GM21529 (cell line): ENCODE measurements around the gene YJU2.
"Not testable (repeated sequence)": the region's sequence is repeated elsewhere in the genome, so short reads cannot be mapped to it uniquely, and the experiment has no call there.

ENCODE experiments used
- ATAC-seq: cut with Tn5 transposase; IDR thresholded peaks from one replicate; pipeline ENCODE4 v1.9.1; 2021; ENCODE audit not compliant: unreplicated experiment

YJU2 gene

GRCh38 chr19:4267101-4267900 is 20.4 kb downstream of the YJU2 start:
- no peak for ATAC-seq

- ATAC-seq: no peak
These were observed 21.3 kb downstream of the YJU2 start for GRCh38 chr19:4267901-4268815.

GRCh38 chr19:4268816-4269430 is 22.0 kb downstream of the YJU2 start:
- no peak for ATAC-seq

GRCh38 chr19:4272894-4273293 is 26.0 kb downstream of the YJU2 start:
- no peak for ATAC-seq

GRCh38 chr19:4274321-4274686 is 27.4 kb downstream of the YJU2 start:
- ATAC-seq: not testable (repeated sequence)

GRCh38 chr19:4277191-4277696 is 30.4 kb downstream of the YJU2 start:
- ATAC-seq: no peak

GRCh38 chr19:4278010-4278409 is 31.1 kb downstream of the YJU2 start:
- ATAC-seq: no peak

GRCh38 chr19:4278419-4279266 is 31.8 kb downstream of the YJU2 start, which contains the start of gene SHD:
Gene SHD, plus strand, starts transcription at chr19:4279266. Its CDS starts 798 bp downstream, at chr19:4280064.
- no peak for ATAC-seq

GRCh38 chr19:4279267-4279529 is 32.3 kb downstream of the YJU2 start:
- no peak for ATAC-seq

- ATAC-seq: no peak
These were observed 32.9 kb downstream of the YJU2 start for GRCh38 chr19:4279530-4280422.

- ATAC-seq: no peak
These were observed 37.5 kb downstream of the YJU2 start for GRCh38 chr19:4284176-4284958.

- ATAC-seq: no peak
These were observed 38.1 kb downstream of the YJU2 start for GRCh38 chr19:4284974-4285373.

- ATAC-seq: not testable (repeated sequence)
These were observed 39.3 kb downstream of the YJU2 start for GRCh38 chr19:4286141-4286540.

- ATAC-seq: no peak
These were observed 41.4 kb downstream of the YJU2 start for GRCh38 chr19:4288091-4288777.

GRCh38 chr19:4291184-4291732 is 44.4 kb downstream of the YJU2 start:
- no peak for ATAC-seq

- no peak for ATAC-seq
These were observed 45.6 kb downstream of the YJU2 start for GRCh38 chr19:4292515-4292914.

GRCh38 chr19:4294389-4294788 is 47.5 kb downstream of the YJU2 start:
- no peak for ATAC-seq
